ENCODE data around the gene FRMPD4. TPM values are rescaled to one million over a fixed set of nuclear protein-coding genes. Genes with fewer than 3 reads are reported as not detected.

FRMPD4 gene
- total RNA-seq, 1 experiment from 2014 or later = not detected

- BruUV-seq (replicated peaks) = no TSS peak
- Histone ChIP-seq H4K20me1 (ENCODE audit: insufficient read depth) (no peaks in the 10 kb centered on the region), H3K36me3 (ENCODE audit: low read depth) (no peaks in the 10 kb centered on the region), H3K4me2 (no peak overlapping the region), H3K79me2 (ENCODE audit: low read depth) (no peaks in the 10 kb centered on the region), H3K9me2 (ENCODE audit: insufficient read depth) (no peaks in the 10 kb centered on the region), H3F3A (ENCODE audit: insufficient read depth, low read depth) (no peaks in the 10 kb centered on the region), H2AFZ (no peak overlapping the region), H3K9me3 (ENCODE audit: insufficient read depth, low read depth) (no peaks in the 10 kb centered on the region), H3K27me3 (ENCODE audit: insufficient read depth, low read depth) (no peaks in the 10 kb centered on the region), H3K27ac (no peak overlapping the region), H3K4me3 (no peak overlapping the region), H3K4me1 (replicated peaks; ENCODE audit: insufficient read depth) (no peaks in the 10 kb centered on the region)
- CTCF ChIA-PET = interaction anchor here (0.6 kb wide), 1 partner anchor 899 kb away, joined by 7 read pairs; no protein-coding TSS in a partner anchor
- no peak for DNase-seq
- intact Hi-C loops (cut with micrococcal nuclease; ENCODE audit: unreplicated experiment) = no loop called here
- TF ChIP-seq CTCF (conservative IDR thresholded peaks at IDR 0.05) = no peak
- POLR2A ChIA-PET (ENCODE audit: unreplicated experiment) = no interaction called here
Measured at GRCh38 chrX:12673487-12673886, 535.2 kb downstream of the FRMPD4 start.

GRCh38 chrX:12679522-12679921 is 541.2 kb downstream of the FRMPD4 start:
- no peaks in the 10 kb centered on the region for H3K79me2 ChIP-seq (ENCODE audit: low read depth)
- no peaks in the 10 kb centered on the region for H3K36me3 ChIP-seq (ENCODE audit: low read depth)
- ChIA-PET CTCF (no interaction called here), POLR2A (ENCODE audit: unreplicated experiment) (interaction anchor here (0.5 kb wide), 1 partner anchor 152 kb away, joined by 4 read pairs; no protein-coding TSS in a partner anchor)
- no peak overlapping the region for H3K4me2 ChIP-seq
- TF ChIP-seq EZH2 (IDR thresholded peaks at IDR 0.05; ENCODE audit: low read depth) = no peak
- no peak for TF ChIP-seq CTCF (conservative IDR thresholded peaks at IDR 0.05)
- H3K9me3 ChIP-seq (ENCODE audit: insufficient read depth, low read depth) = no peaks in the 10 kb centered on the region
- BruUV-seq (replicated peaks) = no TSS peak
- H3K4me1 ChIP-seq (replicated peaks; ENCODE audit: insufficient read depth) = no peaks in the 10 kb centered on the region
- no peak for DNase-seq
- H3K4me3 ChIP-seq = no peak overlapping the region
- no peak overlapping the region for H2AFZ ChIP-seq
- no peaks in the 10 kb centered on the region for H3K9me2 ChIP-seq (ENCODE audit: insufficient read depth)
- no peak overlapping the region for H3K27ac ChIP-seq
- H3K27me3 ChIP-seq (ENCODE audit: insufficient read depth, low read depth) = no peaks in the 10 kb centered on the region
- no peaks in the 10 kb centered on the region for H4K20me1 ChIP-seq (ENCODE audit: insufficient read depth)
- intact Hi-C loops (cut with micrococcal nuclease; ENCODE audit: unreplicated experiment) = no loop called here
- H3F3A ChIP-seq (ENCODE audit: insufficient read depth, low read depth) = no peaks in the 10 kb centered on the region

- Histone ChIP-seq H3K27ac (no peak overlapping the region), H3K9me3 (ENCODE audit: insufficient read depth, low read depth) (no peaks in the 10 kb centered on the region), H4K20me1 (ENCODE audit: insufficient read depth) (no peaks in the 10 kb centered on the region), H3F3A (ENCODE audit: insufficient read depth, low read depth) (no peaks in the 10 kb centered on the region), H3K36me3 (ENCODE audit: low read depth) (no peaks in the 10 kb centered on the region), H3K4me1 (replicated peaks; ENCODE audit: insufficient read depth) (no peaks in the 10 kb centered on the region), H2AFZ (no peak overlapping the region), H3K9me2 (ENCODE audit: insufficient read depth) (no peaks in the 10 kb centered on the region), H3K79me2 (ENCODE audit: low read depth) (no peaks in the 10 kb centered on the region), H3K4me2 (no peak overlapping the region), H3K4me3 (no peak overlapping the region), H3K27me3 (ENCODE audit: insufficient read depth, low read depth) (no peaks in the 10 kb centered on the region)
- DNase-seq = no peak
- ChIA-PET POLR2A (ENCODE audit: unreplicated experiment) (no interaction called here), CTCF (no interaction called here)
- BruUV-seq (replicated peaks) = no TSS peak
- intact Hi-C loops (cut with micrococcal nuclease; ENCODE audit: unreplicated experiment) = no loop called here
- TF ChIP-seq EZH2 (IDR thresholded peaks at IDR 0.05; ENCODE audit: low read depth) (no peak), CTCF (conservative IDR thresholded peaks at IDR 0.05) (no peak)
Measured at GRCh38 chrX:12681047-12681446, 542.8 kb downstream of the FRMPD4 start.

Data from PC-9 (cell line).